Smooth muscle cell (in vitro differentiated cells): ENCODE results near the gene CFAP100. TPM values are rescaled to one million over a fixed set of nuclear protein-coding genes. Genes with fewer than 3 reads are reported as not detected.

Source experiments
- DNase-seq: peaks from one replicate; lab custom pipeline; 2025; ENCODE audit not compliant: unreplicated experiment; lab: John Stamatoyannopoulos, UW
- H2AFZ ChIP-seq: fragments of 200-600 bp; sonication (generic); 2 replicates; pipeline ENCODE4 v1.6.0; 2016; ENCODE audit warnings: antibody characterized with exemption, low read depth, mild to moderate bottlenecking
- H3F3A ChIP-seq: fragments of 200-600 bp; sonication (generic); 2 replicates; pipeline ENCODE4 v1.6.0; 2017; ENCODE audit warnings: antibody characterized with exemption, low read depth
- H3K27ac ChIP-seq: fragments of 200-600 bp; sonication (generic); 2 replicates; pipeline ENCODE4 v1.5.1; 2016; ENCODE audit warnings: low read depth, mild to moderate bottlenecking
- H3K27me3 ChIP-seq: fragments of 200-600 bp; sonication (generic); 2 replicates; pipeline ENCODE4 v1.6.1; 2016; ENCODE audit warnings: low read depth, mild to moderate bottlenecking
- H3K36me3 ChIP-seq: fragments of 200-600 bp; sonication (generic); 2 replicates; pipeline ENCODE4 v1.5.1; 2016; ENCODE audit warnings: low read depth
- H3K4me1 ChIP-seq: fragments of 200-600 bp; sonication (generic); 2 replicates; pipeline ENCODE4 v1.5.1; 2016; ENCODE audit warnings: low read depth
- H3K4me2 ChIP-seq: fragments of 200-600 bp; sonication (generic); 2 replicates; pipeline ENCODE4 v1.6.0; 2016; ENCODE audit warnings: mild to moderate bottlenecking
- H3K4me3 ChIP-seq: fragments of 200-600 bp; sonication (generic); 2 replicates; pipeline ENCODE4 v1.5.1; 2016; ENCODE audit warnings: mild to moderate bottlenecking
- H3K79me2 ChIP-seq: fragments of 200-600 bp; sonication (generic); 2 replicates; pipeline ENCODE4 v1.6.0; 2016; ENCODE audit warnings: low read depth, mild to moderate bottlenecking
- H3K9ac ChIP-seq: fragments of 200-600 bp; sonication (generic); 2 replicates; pipeline ENCODE4 v1.6.0; 2016; ENCODE audit warnings: low read depth
- H3K9me3 ChIP-seq: fragments of 200-600 bp; sonication (generic); replicated peaks from 2 replicates; pipeline ENCODE4 v1.5.1; 2016; ENCODE audit warnings: low read depth
- H4K20me1 ChIP-seq: fragments of 200-600 bp; sonication (generic); 2 replicates; pipeline ENCODE4 v1.6.0; 2016; ENCODE audit warnings: low read depth
- WGBS: methylation state at CpG from one replicate; pipeline ENCODE4 v1.1.7; 2016; ENCODE audit warnings: low lambda C conversion rate; 5-methylcytosine and 5-hydroxymethylcytosine counted together
- polyA plus RNA-seq: library from polyadenylated mRNA; unstranded; fragments of >200 nt; fragmentation: Nextera tagmentation; extraction: Ambion mirVana; gene quantifications from 2 replicates; pipeline ENCODE4 v1.2.1, GENCODE V29; 2016
- total RNA-seq: library from RNA; depleted of rRNA; stranded (reverse); fragments of >200 nt; gene quantifications from 2 replicates; pipeline ENCODE4 v1.2.3, GENCODE V29; 2014
- TF ChIP-seq, protein P1 (sequence below): fragments of 200-600 bp; sonication (generic); IDR thresholded peaks from 2 replicates; pipeline ENCODE4 v1.5.1; 2017; ENCODE audit warnings: borderline replicate concordance, mild to moderate bottlenecking, antibody characterized with exemption; ENCODE audit not compliant: insufficient read depth, poor library complexity, severe bottlenecking

Gene CFAP100
- total and polyA plus RNA-seq, 2 experiments from 2014 or later: not detected

DNA sequence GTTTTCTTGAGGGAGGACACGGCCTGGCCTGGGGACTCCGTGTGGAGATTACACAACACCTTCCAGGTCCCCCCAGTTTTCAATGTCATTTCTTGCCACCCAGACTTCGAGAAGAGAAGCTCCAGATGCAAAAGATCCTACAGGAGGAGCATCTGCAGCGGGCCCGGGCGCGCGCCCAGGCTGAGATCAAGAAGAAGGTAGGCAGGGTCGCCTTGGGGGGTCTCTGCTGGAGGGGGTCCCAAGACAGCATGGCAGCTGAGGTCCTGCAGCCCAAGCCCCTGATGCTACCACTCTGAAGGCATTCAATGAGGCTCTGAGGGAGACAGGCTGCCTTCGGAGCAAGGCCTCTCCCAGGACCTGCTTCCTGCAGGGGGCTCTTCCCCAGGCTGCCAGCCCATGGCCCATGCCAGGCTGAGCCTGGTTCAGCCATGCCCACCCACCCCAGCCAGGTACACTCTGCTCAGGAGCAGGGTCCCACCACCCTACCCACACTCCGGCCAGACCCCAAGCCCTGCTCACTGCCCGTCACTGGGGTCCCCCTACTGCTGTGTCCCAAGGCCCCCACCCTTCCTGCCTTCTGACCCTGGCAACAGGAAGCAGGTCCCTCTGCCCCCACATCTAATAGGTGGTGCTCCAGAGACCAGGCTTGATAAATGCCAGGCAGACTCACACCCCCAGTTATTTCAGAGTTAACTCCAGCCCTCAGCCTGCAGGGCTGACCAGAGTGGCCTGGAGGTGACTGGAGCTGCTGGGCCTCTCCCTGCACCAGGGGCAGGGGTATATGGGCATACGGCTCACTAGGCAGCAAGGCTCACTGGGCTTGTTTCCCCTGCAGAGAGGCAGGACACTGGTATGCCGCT is 41.0 kb downstream of the CFAP100 start:
- Histone ChIP-seq H3K27me3 (no peaks in the 10 kb centered on the region), H2AFZ (no peak overlapping the region), H3K9ac (no peak overlapping the region), H4K20me1 (no peaks in the 10 kb centered on the region), H3K79me2 (no peaks in the 10 kb centered on the region), H3K4me3 (no peak overlapping the region), H3K36me3 (no peaks in the 10 kb centered on the region), H3K9me3 (no peaks in the 10 kb centered on the region), H3F3A (no peaks in the 10 kb centered on the region), H3K4me1 (peaks cover under 1% of the 10 kb centered on the region), H3K27ac (no peak overlapping the region), H3K4me2 (no peak overlapping the region)
- DNase-seq: no peak
- WGBS: 95% methylated on average over 13 of the region's 14 CpGs
- TF ChIP-seq, protein P1, sequence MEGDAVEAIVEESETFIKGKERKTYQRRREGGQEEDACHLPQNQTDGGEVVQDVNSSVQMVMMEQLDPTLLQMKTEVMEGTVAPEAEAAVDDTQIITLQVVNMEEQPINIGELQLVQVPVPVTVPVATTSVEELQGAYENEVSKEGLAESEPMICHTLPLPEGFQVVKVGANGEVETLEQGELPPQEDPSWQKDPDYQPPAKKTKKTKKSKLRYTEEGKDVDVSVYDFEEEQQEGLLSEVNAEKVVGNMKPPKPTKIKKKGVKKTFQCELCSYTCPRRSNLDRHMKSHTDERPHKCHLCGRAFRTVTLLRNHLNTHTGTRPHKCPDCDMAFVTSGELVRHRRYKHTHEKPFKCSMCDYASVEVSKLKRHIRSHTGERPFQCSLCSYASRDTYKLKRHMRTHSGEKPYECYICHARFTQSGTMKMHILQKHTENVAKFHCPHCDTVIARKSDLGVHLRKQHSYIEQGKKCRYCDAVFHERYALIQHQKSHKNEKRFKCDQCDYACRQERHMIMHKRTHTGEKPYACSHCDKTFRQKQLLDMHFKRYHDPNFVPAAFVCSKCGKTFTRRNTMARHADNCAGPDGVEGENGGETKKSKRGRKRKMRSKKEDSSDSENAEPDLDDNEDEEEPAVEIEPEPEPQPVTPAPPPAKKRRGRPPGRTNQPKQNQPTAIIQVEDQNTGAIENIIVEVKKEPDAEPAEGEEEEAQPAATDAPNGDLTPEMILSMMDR: no peak

DNA sequence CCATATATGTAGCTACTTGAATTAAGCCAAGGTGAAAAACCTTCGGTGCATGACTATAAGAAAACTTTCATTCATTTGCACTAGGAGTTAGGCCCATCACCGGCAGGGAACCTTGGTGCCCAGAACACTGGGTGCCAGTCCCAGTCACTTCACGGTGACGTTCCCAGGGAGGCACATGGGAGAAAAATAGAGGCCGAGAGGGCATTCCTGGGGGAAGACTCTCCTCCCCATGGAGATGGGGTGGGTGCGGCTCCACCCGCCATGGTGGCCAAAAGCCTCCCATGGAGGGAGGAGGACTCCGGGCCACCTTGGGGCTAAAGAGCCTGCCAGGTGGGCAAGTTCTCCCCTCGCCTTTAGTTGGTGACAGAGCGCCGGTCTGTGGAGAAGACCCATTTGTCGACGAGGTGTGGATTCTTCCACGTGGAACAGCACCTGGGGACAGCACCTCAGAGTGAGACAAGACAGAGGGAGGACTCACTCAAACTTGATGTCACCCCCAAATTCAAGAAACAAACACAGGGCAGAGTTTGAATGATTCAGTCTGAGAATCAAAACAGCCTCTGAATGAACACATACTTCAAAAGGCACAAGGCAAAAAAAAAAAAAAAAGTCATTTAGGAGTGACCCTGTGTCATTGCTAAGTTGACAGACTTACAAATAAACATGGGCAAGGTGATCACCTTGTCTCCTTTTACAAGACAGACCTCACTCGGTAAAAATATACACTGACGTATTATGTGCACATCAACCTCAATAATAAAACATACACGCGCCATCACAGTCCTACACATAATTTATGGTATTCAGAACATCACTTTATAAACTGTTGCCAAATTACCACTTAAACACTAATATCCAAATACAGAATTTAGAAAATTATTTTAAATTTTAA is 42.4 kb downstream of the CFAP100 start:
- Histone ChIP-seq H3K27ac (no peak overlapping the region), H3K36me3 (no peaks in the 10 kb centered on the region), H3K4me1 (peaks cover 3% of the 10 kb centered on the region), H3K9me3 (no peaks in the 10 kb centered on the region), H3K79me2 (no peaks in the 10 kb centered on the region), H3K4me3 (no peak overlapping the region), H3K27me3 (no peaks in the 10 kb centered on the region), H3F3A (no peaks in the 10 kb centered on the region), H3K9ac (no peak overlapping the region), H3K4me2 (no peak overlapping the region), H4K20me1 (no peaks in the 10 kb centered on the region), H2AFZ (no peak overlapping the region)
- TF ChIP-seq, protein P1: no peak
- DNase-seq: no peak
- WGBS: 97% methylated on average over 18 of the region's 18 CpGs

DNA sequence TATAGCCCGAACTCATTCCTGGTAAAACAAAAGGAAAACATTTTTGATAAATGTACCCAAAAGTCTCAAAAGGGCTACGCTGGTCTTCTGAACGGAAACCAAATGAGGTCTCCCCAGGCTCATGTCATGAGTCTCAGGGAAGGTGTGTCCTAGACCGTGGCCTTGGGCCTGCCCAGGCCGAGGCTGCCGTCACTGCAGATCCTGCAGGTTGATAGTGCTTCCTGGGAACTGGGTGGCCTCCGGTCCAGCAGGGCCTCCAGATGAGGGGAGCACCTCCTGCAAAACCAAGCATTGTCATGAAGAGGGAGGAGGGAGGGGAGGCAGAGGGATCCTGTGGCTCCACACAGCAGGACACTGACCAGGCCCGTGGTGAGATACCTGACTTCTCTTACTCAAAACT is 43.5 kb downstream of the CFAP100 start:
- no peaks in the 10 kb centered on the region for H3F3A ChIP-seq
- WGBS: 94% methylated on average over 8 of the region's 8 CpGs
- H4K20me1 ChIP-seq: no peaks in the 10 kb centered on the region
- peaks cover 3% of the 10 kb centered on the region for H3K4me1 ChIP-seq
- H2AFZ ChIP-seq: no peak overlapping the region
- H3K4me2 ChIP-seq: no peak overlapping the region
- H3K79me2 ChIP-seq: no peaks in the 10 kb centered on the region
- H3K27ac ChIP-seq: no peak overlapping the region
- no peaks in the 10 kb centered on the region for H3K36me3 ChIP-seq
- no peaks in the 10 kb centered on the region for H3K9me3 ChIP-seq
- H3K4me3 ChIP-seq: no peak overlapping the region
- H3K27me3 ChIP-seq: no peaks in the 10 kb centered on the region
- H3K9ac ChIP-seq: no peak overlapping the region
- TF ChIP-seq, protein P1: no peak
- DNase-seq: no peak
